BJ (cell line): Measurements from ENCODE around the gene MPZL3. TPM values are rescaled to one million over a fixed set of nuclear protein-coding genes. Genes with fewer than 3 reads are reported as not detected.

Experiments used
- CTCF ChIA-PET: fragments of 350-600 bp; formaldehyde crosslinking; extraction: SDS; loops from one replicate; lab custom pipeline; 2021; ENCODE audit warnings: antibody characterized with exemption, inconsistent platforms; lab: Yijun Ruan, JAX
- POLR2A ChIA-PET: fragments of 300-600 bp; sonication (Branson Sonifier 250); formaldehyde crosslinking; extraction: SDS; loops from one replicate; lab custom pipeline; 2021; ENCODE audit warnings: antibody characterized with exemption; lab: Charles Lee
- DNase-seq: peaks from one replicate; pipeline ENCODE4 v3.0.0-alpha.2; 2011; ENCODE audit warnings: low read depth
- H3K27me3 ChIP-seq: 2 replicates; pipeline ENCODE4 v1.6.0; 2011; ENCODE audit warnings: low read length; ENCODE audit not compliant: control insufficient read depth, insufficient read depth
- H3K36me3 ChIP-seq: 2 replicates; pipeline ENCODE4 v1.5.1; 2011; ENCODE audit warnings: low read length; ENCODE audit not compliant: control insufficient read depth, insufficient read depth
- H3K4me3 ChIP-seq: 2 replicates; pipeline ENCODE4 v1.5.1; 2011; ENCODE audit warnings: low read depth, mild to moderate bottlenecking, control low read depth, low read length
- polyA plus RNA-seq: library from polyadenylated mRNA; depleted of rRNA; stranded (reverse); fragments of >200 nt; gene quantifications from 2 replicates; pipeline ENCODE4 v1.2.3, GENCODE V29; 2011
- TF ChIP-seq, protein P1 (sequence below): IDR thresholded peaks from 2 replicates; pipeline ENCODE4 v1.5.1; 2011; ENCODE audit warnings: low read depth, mild to moderate bottlenecking, control low read depth, inconsistent platforms, low read length, moderate library complexity; ENCODE audit not compliant: insufficient read depth

Gene MPZL3
- polyA plus RNA-seq, 1 experiment = 0.39 TPM

DNA sequence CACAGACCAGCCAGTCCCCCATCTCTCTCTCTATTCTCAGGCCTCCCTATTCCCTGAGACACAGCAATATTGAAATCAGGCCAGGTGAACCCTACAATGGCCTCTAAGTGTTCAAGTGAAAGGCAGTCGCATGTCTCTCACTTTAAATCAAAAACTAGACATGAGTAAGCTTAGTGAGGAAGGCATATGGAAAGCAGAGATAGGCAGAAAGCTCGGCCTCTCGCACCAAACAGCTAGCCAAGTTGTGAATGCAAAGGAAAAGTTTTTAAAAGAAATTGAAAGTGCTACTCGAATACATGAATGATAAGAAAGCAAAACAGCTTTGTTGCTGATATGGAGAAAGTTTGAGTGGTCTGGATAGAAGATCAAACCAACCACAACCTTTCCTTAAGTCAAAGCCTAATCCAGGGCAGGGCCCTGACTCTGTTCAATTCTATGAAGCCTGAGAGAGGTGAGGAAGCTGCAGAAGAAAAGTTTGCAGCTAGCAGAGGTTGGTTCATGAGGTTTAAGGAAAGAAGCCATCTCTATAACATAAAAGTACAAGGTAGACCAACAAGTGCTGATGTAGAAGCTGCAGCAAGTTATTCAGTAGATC is 31.7 kb upstream of the MPZL3 start:
- no peaks in the 10 kb centered on the region for H3K36me3 ChIP-seq
- TF ChIP-seq, protein P1, sequence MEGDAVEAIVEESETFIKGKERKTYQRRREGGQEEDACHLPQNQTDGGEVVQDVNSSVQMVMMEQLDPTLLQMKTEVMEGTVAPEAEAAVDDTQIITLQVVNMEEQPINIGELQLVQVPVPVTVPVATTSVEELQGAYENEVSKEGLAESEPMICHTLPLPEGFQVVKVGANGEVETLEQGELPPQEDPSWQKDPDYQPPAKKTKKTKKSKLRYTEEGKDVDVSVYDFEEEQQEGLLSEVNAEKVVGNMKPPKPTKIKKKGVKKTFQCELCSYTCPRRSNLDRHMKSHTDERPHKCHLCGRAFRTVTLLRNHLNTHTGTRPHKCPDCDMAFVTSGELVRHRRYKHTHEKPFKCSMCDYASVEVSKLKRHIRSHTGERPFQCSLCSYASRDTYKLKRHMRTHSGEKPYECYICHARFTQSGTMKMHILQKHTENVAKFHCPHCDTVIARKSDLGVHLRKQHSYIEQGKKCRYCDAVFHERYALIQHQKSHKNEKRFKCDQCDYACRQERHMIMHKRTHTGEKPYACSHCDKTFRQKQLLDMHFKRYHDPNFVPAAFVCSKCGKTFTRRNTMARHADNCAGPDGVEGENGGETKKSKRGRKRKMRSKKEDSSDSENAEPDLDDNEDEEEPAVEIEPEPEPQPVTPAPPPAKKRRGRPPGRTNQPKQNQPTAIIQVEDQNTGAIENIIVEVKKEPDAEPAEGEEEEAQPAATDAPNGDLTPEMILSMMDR = no peak
- ChIA-PET POLR2A (no interaction called here), CTCF (interaction anchor here (1.6 to 1.8 kb wide), 2 partner anchors 12 to 86 kb away, joined by 6 to 8 read pairs; no protein-coding TSS in a partner anchor)
- no peak overlapping the region for H3K4me3 ChIP-seq
- H3K27me3 ChIP-seq = no peaks in the 10 kb centered on the region; the same call in 1 of the 2 replicates
- no peak for DNase-seq

DNA sequence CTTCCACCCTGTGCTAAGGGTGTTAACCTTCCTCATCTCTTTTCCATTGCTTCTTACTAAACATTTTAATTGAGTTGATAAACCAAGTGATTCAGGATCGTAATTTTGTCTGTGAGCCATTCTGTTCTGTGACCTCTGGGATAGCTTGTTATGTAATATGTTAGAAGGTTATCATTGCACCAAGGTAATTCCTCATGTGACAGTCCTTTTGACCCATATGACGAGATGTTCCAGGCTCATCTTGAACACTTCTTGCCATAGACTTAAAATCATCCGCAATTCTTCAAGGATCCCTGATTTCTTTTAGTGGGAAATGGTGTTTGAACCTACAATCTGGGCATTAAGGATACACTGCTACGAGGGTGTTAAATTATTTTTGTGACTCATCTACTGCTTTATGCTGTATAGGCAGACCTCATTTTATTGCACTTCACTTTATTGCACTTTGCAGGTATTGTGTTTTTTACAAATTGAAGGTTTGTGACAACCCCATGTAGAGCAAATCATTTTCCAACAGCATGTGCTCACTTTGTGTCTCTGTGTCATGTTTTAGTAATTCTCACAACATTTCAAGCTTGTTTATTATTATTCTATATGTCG is 31.0 kb upstream of the MPZL3 start:
- TF ChIP-seq, protein P1 = no peak
- DNase-seq = no peak
- Histone ChIP-seq H3K4me3 (no peak overlapping the region), H3K27me3 (no peaks in the 10 kb centered on the region; the same call in 1 of the 2 replicates), H3K36me3 (no peaks in the 10 kb centered on the region)
- ChIA-PET CTCF (interaction anchor here (1.8 kb wide), 1 partner anchor 12 kb away, joined by 8 read pairs; no protein-coding TSS in a partner anchor), POLR2A (no interaction called here)

- CTCF ChIA-PET = interaction anchor here (1.8 kb wide), 1 partner anchor 13 kb away, joined by 8 read pairs; no protein-coding TSS in a partner anchor
- POLR2A ChIA-PET = no interaction called here
Measured at GRCh38 chr11:118282606-118283005, 30.4 kb upstream of the MPZL3 start.

DNA sequence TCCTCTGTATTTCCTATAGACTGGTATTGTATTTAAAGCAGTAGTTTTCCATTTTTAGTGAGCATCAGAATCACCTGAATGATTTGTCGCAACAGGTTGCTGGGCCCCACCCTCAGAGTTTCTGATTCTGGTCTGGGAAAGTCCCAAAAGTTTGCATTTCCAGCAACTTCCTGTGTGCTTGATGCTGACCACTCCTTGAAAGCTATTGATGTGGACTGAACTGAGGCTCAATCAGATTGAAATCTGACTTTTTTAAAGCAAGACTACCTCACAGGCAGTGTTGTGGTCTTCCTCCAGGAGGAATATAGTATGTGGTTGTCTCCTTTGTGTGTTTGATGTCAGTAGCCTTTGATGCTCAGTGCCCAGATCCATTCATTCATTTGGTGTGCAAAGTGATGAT is 29.1 kb upstream of the MPZL3 start:
- ChIA-PET POLR2A (no interaction called here), CTCF (no interaction called here)
- H3K4me3 ChIP-seq = no peak overlapping the region
- H3K36me3 ChIP-seq = no peaks in the 10 kb centered on the region
- no peaks in the 10 kb centered on the region; the same call in 1 of the 2 replicates for H3K27me3 ChIP-seq
- no peak for DNase-seq
- TF ChIP-seq, protein P1 = no peak

More at GRCh38 chr11:118282606-118283005, 30.4 kb upstream of the MPZL3 start:
- Histone ChIP-seq H3K27me3 (no peaks in the 10 kb centered on the region; the same call in 1 of the 2 replicates), H3K36me3 (no peaks in the 10 kb centered on the region), H3K4me3 (no peak overlapping the region)
- no peak for DNase-seq
- TF ChIP-seq, protein P1 = no peak

- Histone ChIP-seq H3K4me3 (no peak overlapping the region), H3K27me3 (no peaks in the 10 kb centered on the region), H3K36me3 (no peaks in the 10 kb centered on the region)
- POLR2A ChIA-PET = no interaction called here
- TF ChIP-seq, protein P1 = no peak
- CTCF ChIA-PET = interaction anchor here (0.7 to 1.1 kb wide), 3 partner anchors 18 to 79 kb away, joined by 3 read pairs; no protein-coding TSS in a partner anchor
- DNase-seq = no peak
Measured at GRCh38 chr11:118277312-118277711, 25.1 kb upstream of the MPZL3 start.
